GM12878 (cell line): ENCODE data around the gene POLR3K. TPM values are rescaled to one million over a fixed set of nuclear protein-coding genes. Genes with fewer than 3 reads are reported as not detected.

Experiments
- ATAC-seq: fragments of 200-7000 bp; cut with Tn5 transposase; 3 replicates; pipeline ENCODE4 v1.9.1; 2020; ENCODE audit warnings: mild to moderate bottlenecking, moderate library complexity
- BruUV-seq: library from RNA; stranded (reverse); fragments of 400-500 nt; replicated peaks from 2 replicates; lab custom pipeline; 2021; lab: Mats Ljungman, UMichigan
- CTCF ChIA-PET: fragments of 300-600 bp; sonication (Branson Sonifier 250); formaldehyde crosslinking; extraction: SDS; loops from one replicate; lab custom pipeline; 2021; ENCODE audit warnings: inconsistent platforms; lab: Yijun Ruan, JAX
- POLR2A ChIA-PET: fragments of 350-600 bp; formaldehyde crosslinking; extraction: SDS; loops from one replicate; lab custom pipeline; 2021; ENCODE audit warnings: inconsistent platforms; lab: Charles Lee
- RAD21 ChIA-PET: fragments of 300-600 bp; sonication (Branson Sonifier 250); formaldehyde crosslinking; loops from one replicate; lab custom pipeline; 2023; ENCODE audit warnings: antibody characterized with exemption; ENCODE audit not compliant: unreplicated experiment; lab: Charles Lee
- SMC1A ChIA-PET: fragments of 300-600 bp; sonication (Branson Sonifier 250); formaldehyde crosslinking; loops from one replicate; lab custom pipeline; 2023; ENCODE audit not compliant: unreplicated experiment, uncharacterized antibody; lab: Charles Lee
- DNase-seq: peaks from one replicate; pipeline ENCODE4 v3.0.0-alpha.2; 2011; ENCODE audit warnings: low read depth, low spot score
- FAIRE-seq: peaks from 3 replicates; lab custom pipeline; 2011; peaks lifted over from hg19 to GRCh38; lab: Jason Lieb, UNC
- H2AFZ ChIP-seq: 2 replicates; pipeline ENCODE4 v1.6.0; 2011; ENCODE audit warnings: low read depth, low read length, control low read depth; ENCODE audit not compliant: control insufficient read depth
- H3K27ac ChIP-seq: 2 replicates; pipeline ENCODE4 v1.5.1; 2011; ENCODE audit warnings: control low read depth; ENCODE audit not compliant: control insufficient read depth, insufficient read depth
- H3K27me3 ChIP-seq, 2 experiments: replicated peaks in 1 of 2; 2 replicates each; pipeline versions ENCODE4 v1.6.0 to v1.6.1; 2011; ENCODE audit warnings: low read length in 1 of 2; ENCODE audit not compliant: control insufficient read depth in 2 of 2, insufficient read depth in 2 of 2
- H3K36me3 ChIP-seq, 2 experiments: 2 replicates each; pipeline ENCODE4 v1.5.1; 2011; ENCODE audit warnings: low read length in 1 of 2; ENCODE audit not compliant: control insufficient read depth in 2 of 2, insufficient read depth in 2 of 2
- H3K4me1 ChIP-seq: 2 replicates; pipeline ENCODE4 v1.6.1; 2011; ENCODE audit warnings: mild to moderate bottlenecking, low read length, moderate library complexity, mixed read lengths; ENCODE audit not compliant: control insufficient read depth, insufficient read depth
- H3K4me2 ChIP-seq: 2 replicates; pipeline ENCODE4 v1.6.0; 2011; ENCODE audit warnings: control low read depth; ENCODE audit not compliant: control insufficient read depth, insufficient read depth
- H3K4me3 ChIP-seq: fragments of 200-600 bp; sonication (generic); 2 replicates; pipeline ENCODE4 v1.5.1; 2016
- H3K79me2 ChIP-seq: 2 replicates; pipeline ENCODE4 v1.6.0; 2011; ENCODE audit warnings: low read length; ENCODE audit not compliant: control insufficient read depth, insufficient read depth
- H3K9ac ChIP-seq: 2 replicates; pipeline ENCODE4 v1.8.0; 2011; ENCODE audit warnings: low read length, control low read depth, mixed read lengths; ENCODE audit not compliant: control insufficient read depth, insufficient read depth
- H3K9me3 ChIP-seq: replicated peaks from 3 replicates; pipeline ENCODE4 v1.5.1; 2011; ENCODE audit warnings: mild to moderate bottlenecking, low read length; ENCODE audit not compliant: control insufficient read depth, insufficient read depth
- H4K20me1 ChIP-seq: 2 replicates; pipeline ENCODE4 v1.6.0; 2011; ENCODE audit not compliant: control insufficient read depth, insufficient read depth
- CEBPB ChIP-seq, 2 experiments: fragments of 150-350 bp in 1 of 2; IDR thresholded peaks; 2 replicates each; pipeline ENCODE4 v1.6.1; 2012 to 2014; ENCODE audit warnings: low read depth in 2 of 2, low read length in 2 of 2, borderline replicate concordance in 1 of 2, inconsistent platforms in 1 of 2
- EP300 ChIP-seq, 2 experiments: fragments of 150-350 bp in 1 of 2; IDR thresholded peaks; 2 replicates each; pipeline ENCODE4 v1.6.1; 2011 to 2012; ENCODE audit warnings: low read depth in 2 of 2, low read length in 2 of 2, borderline replicate concordance in 1 of 2, improper control_type of control experiment in 1 of 2, inconsistent platforms in 1 of 2; ENCODE audit not compliant: control insufficient read depth in 1 of 2
- EZH2 ChIP-seq: IDR thresholded peaks from 2 replicates; pipeline ENCODE4 v1.6.1; 2012; ENCODE audit warnings: low read depth, mild to moderate bottlenecking, control low read depth, inconsistent platforms, low read length, borderline replicate concordance; ENCODE audit not compliant: control insufficient read depth
- FOXM1 ChIP-seq: IDR thresholded peaks from 2 replicates; pipeline ENCODE4 v1.6.1; 2012; ENCODE audit warnings: low read depth, mild to moderate bottlenecking, inconsistent platforms, low read length, moderate library complexity
- GATAD2B ChIP-seq: fragments of 450-650 bp; conservative IDR thresholded peaks from 2 replicates; pipeline ENCODE4 v1.6.1; 2017; ENCODE audit warnings: low read depth, mild to moderate bottlenecking, moderate library complexity
- HDAC2 ChIP-seq: fragments of 200-600 bp; sonication (generic); IDR thresholded peaks from 2 replicates; pipeline ENCODE4 v1.6.1; 2017
- HDGF ChIP-seq: fragments of 450-650 bp; IDR thresholded peaks from 2 replicates; pipeline ENCODE4 v1.6.1; 2016; ENCODE audit warnings: antibody characterized with exemption
- MEF2B ChIP-seq: fragments of 450-650 bp; IDR thresholded peaks from 2 replicates; pipeline ENCODE4 v1.6.1; 2018; ENCODE audit warnings: mild to moderate bottlenecking, moderate library complexity; ENCODE audit not compliant: partially characterized antibody, poor library complexity, severe bottlenecking
- MYB ChIP-seq: fragments of 150-350 bp; IDR thresholded peaks from 2 replicates; pipeline ENCODE4 v1.6.1; 2014; ENCODE audit warnings: mild to moderate bottlenecking, low read depth, low read length, borderline replicate concordance
- PAX8 ChIP-seq: fragments of 450-650 bp; IDR thresholded peaks from 2 replicates; pipeline ENCODE4 v1.6.1; 2017; ENCODE audit warnings: mild to moderate bottlenecking, moderate library complexity
- RCOR1 ChIP-seq: conservative IDR thresholded peaks from 2 replicates; pipeline ENCODE4 v1.6.1; 2012; ENCODE audit warnings: low read depth, low read length, improper control_type of control experiment
- YY1 ChIP-seq: IDR thresholded peaks from 2 replicates; pipeline ENCODE4 v1.6.1; 2011; ENCODE audit warnings: low read depth, mild to moderate bottlenecking, low read length
- WGBS: methylation state at CpG from one replicate; pipeline ENCODE4 v1.1.6; 2016; ENCODE audit warnings: low lambda C conversion rate; ENCODE audit not compliant: insufficient replicate concordance, insufficient coverage; ENCODE audit errors: missing lambda C conversion rate; 5-methylcytosine and 5-hydroxymethylcytosine counted together
- in situ Hi-C: fragments of 300-500 bp; cut with MboI; formaldehyde crosslinking; loops from 9 replicates; pipeline ENCODE4 v1.14.3; 2018; ENCODE audit warnings: mixed read lengths
- intact Hi-C: fragments of 100-400 bp; cut with micrococcal nuclease; formaldehyde crosslinking; loops from one replicate; pipeline ENCODE4 v1.14.2; 2022; ENCODE audit not compliant: unreplicated experiment
- polyA plus RNA-seq, 11 experiments: library from polyadenylated mRNA; depleted of rRNA in 4 of 11; unstranded in 6 of 11; stranded (reverse) in 5 of 11; fragments of >200 nt; fragmentation: Nextera tagmentation in 4 of 11; fragmentation: Illumina TruSeq in 1 of 11; extraction: Ambion mirVana in 4 of 11; extraction: Trizol in 1 of 11; gene quantifications; 1 replicate in 1 of 11; 2 replicates in 10 of 11; pipeline versions ENCODE4 v1.2.1 to v1.2.3, GENCODE V29; 2011 to 2016; ENCODE audit warnings: inconsistent platforms in 2 of 11, missing spikeins in 2 of 11, low read depth in 1 of 11
- total RNA-seq, 4 experiments: library from RNA; depleted of rRNA in 3 of 4; stranded (reverse); fragments of >200 nt in 3 of 4; fragmentation: Illumina TruSeq in 1 of 4; extraction: Trizol in 1 of 4; gene quantifications; 2 replicates each; pipeline versions ENCODE4 v1.2.1 to v1.2.3, GENCODE V29; 2013 to 2021
- TF ChIP-seq, protein P1 (sequence below): IDR thresholded peaks from 2 replicates; pipeline ENCODE4 v1.6.1; 2012; ENCODE audit warnings: low read depth, low read length, improper control_type of control experiment

POLR3K gene
- total and polyA plus RNA-seq, 10 of the 15 experiments (the other 5 are each of a cell fraction or from before 2014, with no cell fraction given), result 25.3 to 222 (median 64.0) TPM

DNA sequence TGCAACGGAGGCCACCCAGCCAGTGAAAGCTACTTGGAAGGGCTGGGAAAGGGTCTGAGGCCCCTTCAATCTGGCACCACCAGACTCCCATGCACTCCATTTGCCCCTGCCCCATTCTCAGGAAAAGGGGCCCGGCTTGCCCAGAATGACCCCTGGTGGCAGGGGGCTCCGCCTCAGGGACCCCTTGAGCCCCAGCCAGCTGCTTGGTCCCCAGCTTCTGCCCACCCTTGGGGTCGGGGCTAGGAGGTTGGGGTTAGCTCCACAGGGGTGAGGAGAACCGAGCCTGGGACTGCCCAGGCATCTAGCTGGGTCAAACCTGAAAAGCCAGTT is 17.8 kb upstream of the POLR3K start:
- Histone ChIP-seq H2AFZ (no peak overlapping the region), H3K4me3 (no peak overlapping the region), H4K20me1 (no peaks in the 10 kb centered on the region; the same call in 1 of the 2 replicates), H3K4me1 (peaks cover 3% of the 10 kb centered on the region), H3K9me3 (no peaks in the 10 kb centered on the region), H3K27me3 (peaks cover 4 to 12% of the 10 kb centered on the region in 2 experiments; a peak in 3 of 4 replicates), H3K36me3 (no peaks in the 10 kb centered on the region), H3K79me2 (no peaks in the 10 kb centered on the region), H3K27ac (no peak overlapping the region), H3K9ac (no peak overlapping the region), H3K4me2 (no peak overlapping the region)
- FAIRE-seq (no peak), DNase-seq (no peak), ATAC-seq (no peak)
- no TSS peak for BruUV-seq
- ChIA-PET POLR2A (no interaction called here), RAD21 (interaction anchor here (1.3 kb wide), 1 partner anchor 26 kb away, joined by 6 read pairs; no protein-coding TSS in a partner anchor), SMC1A (interaction anchor here (1.6 kb wide), 1 partner anchor 13 kb away, joined by 3 read pairs; no protein-coding TSS in a partner anchor), CTCF (interaction anchor here (14.2 kb wide), 1 partner anchor 25 kb away, joined by 319 read pairs; no protein-coding TSS in a partner anchor)
- intact Hi-C loops (no loop called here), in situ Hi-C loops (no loop called here)
- 34% methylated on average over 5 of the region's 5 CpGs for WGBS
- no peak for TF ChIP-seq CEBPB (IDR thresholded peaks at IDR 0.05; ENCODE audit: borderline replicate concordance in 1 of 2, low read depth in 2 of 2, low read length in 2 of 2)

DNA sequence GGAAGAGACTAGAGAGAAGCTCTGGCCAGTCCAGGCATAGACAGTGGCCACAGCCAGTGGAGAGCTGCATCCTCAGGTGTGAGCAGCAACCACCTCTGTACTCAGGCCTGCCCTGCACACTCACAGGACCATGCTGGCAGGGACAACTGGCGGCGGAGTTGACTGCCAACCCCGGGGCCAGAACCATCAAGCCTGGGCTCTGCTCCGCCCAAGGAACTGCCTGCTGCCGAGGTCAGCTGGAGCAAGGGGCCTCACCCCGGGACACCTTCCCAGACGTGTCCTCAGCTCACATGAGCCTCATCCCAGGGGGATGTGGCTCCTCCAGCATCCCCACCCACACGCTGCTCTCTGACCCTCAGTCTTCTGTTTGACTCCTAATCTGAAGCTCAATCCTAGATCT is 15.8 kb upstream of the POLR3K start:
- Histone ChIP-seq H2AFZ (no peak overlapping the region), H3K9ac (no peak overlapping the region), H3K4me2 (no peak overlapping the region), H3K4me1 (no peaks in the 10 kb centered on the region), H3K9me3 (no peaks in the 10 kb centered on the region), H3K79me2 (no peaks in the 10 kb centered on the region), H4K20me1 (no peaks in the 10 kb centered on the region), H3K4me3 (no peak overlapping the region), H3K27me3 (peaks cover 4 to 12% of the 10 kb centered on the region in 2 experiments; a peak in 3 of 4 replicates), H3K27ac (no peak overlapping the region), H3K36me3 (no peaks in the 10 kb centered on the region)
- SMC1A ChIA-PET, result no interaction called here
- FAIRE-seq, result no peak
- no peak for TF ChIP-seq EZH2
- TF ChIP-seq MEF2B, result no peak
- no peak for TF ChIP-seq HDAC2
- TF ChIP-seq FOXM1, result no peak
- no peak for TF ChIP-seq MYB
- TF ChIP-seq PAX8, result no peak
- no peak for TF ChIP-seq RCOR1
- no peak for TF ChIP-seq HDGF
- no peak for TF ChIP-seq GATAD2B
- no peak for TF ChIP-seq YY1
- TF ChIP-seq EP300 (IDR thresholded peaks at IDR 0.05; ENCODE audit: borderline replicate concordance in 1 of 2, control insufficient read depth in 1 of 2, low read depth in 2 of 2, low read length in 2 of 2), result no peak
- TF ChIP-seq, protein P1, sequence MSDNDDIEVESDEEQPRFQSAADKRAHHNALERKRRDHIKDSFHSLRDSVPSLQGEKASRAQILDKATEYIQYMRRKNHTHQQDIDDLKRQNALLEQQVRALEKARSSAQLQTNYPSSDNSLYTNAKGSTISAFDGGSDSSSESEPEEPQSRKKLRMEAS, result no peak
- intact Hi-C loops, result no loop called here
- no peak for ATAC-seq
- DNase-seq, result no peak
- POLR2A ChIA-PET, result interaction anchor here (0.6 to 1.0 kb wide), 2 partner anchors 9 to 165 kb away, joined by 3 to 4 read pairs; partner anchors contain the start of gene MPG
- 33% methylated on average over 8 of the region's 8 CpGs for WGBS
- in situ Hi-C loops, result no loop called here
- RAD21 ChIA-PET, result interaction anchor here (1.2 to 1.3 kb wide), 2 partner anchors 16 to 28 kb away, joined by 3 to 4 read pairs; no protein-coding TSS in a partner anchor
- CTCF ChIA-PET, result interaction anchor here (0.5 to 14.2 kb wide), 3 partner anchors 9 to 318 kb away, joined by 3 to 319 read pairs (median 36); partner anchors contain the start of gene MPG
- no TSS peak for BruUV-seq
